CD4-positive, alpha-beta T cell treated with Interleukin-15 for 4 hours (primary cell): ENCODE data around the gene ZP1.
A peak's percentile ranks its signal among the peaks of the same experiment; 100 is the strongest.

ENCODE experiments used
- DNase-seq: peaks from one replicate; pipeline ENCODE4 v3.0.0-alpha.2; 2020; ENCODE audit warnings: low spot score

The ZP1 gene

DNA sequence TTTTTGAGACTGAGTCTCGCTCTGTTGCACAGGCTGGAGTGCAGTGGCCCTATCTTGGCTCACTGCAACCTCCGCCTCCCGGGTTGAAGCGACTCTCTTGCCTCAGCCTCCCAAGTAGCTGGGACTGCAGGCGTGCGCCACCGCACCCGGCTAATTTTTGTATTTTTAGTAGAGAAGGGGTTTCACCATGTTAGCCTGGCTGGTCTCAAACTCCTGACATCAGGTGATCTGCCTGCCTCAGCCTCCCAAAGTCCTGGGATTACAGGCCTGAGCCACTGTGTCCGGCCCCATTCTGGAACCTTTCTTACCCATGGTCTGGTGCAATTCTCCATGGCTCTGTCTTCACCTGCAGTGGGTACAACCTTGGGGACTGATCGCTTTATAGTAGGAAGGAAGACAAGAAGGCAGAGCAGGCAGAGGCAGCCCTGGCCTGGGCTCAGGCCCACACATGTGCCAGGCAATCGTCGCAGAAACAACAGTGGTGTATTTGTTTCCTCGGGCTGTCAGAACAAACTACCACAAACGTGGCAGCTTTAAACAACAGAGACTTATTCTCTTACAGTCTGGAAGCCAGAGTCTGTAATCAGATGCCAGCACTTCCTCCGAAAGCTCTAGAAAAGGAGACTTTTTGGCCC lies 7.6 kb upstream of the ZP1 start:
- DNase-seq, result no peak

DNA sequence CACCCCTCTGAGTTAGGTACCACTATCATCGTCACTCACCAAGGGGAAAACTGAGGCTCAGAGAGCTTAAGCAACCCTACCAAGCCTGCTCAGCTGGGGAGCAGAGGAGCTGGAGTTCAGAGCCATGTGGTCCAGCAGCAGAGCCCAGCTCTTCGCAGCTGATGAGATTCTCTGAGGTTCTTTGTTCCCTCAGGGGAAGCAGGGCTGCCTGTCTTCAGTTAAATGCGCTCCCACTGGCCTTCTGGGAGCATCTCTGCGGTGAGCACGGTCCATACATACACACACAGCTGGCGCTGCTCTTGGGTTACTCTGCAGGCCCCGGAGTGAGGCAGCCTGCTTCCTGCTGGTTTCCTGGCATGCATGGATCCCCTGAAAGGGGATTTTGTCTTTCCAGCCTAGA lies 6.4 kb upstream of the ZP1 start:
- no peak for DNase-seq

DNA sequence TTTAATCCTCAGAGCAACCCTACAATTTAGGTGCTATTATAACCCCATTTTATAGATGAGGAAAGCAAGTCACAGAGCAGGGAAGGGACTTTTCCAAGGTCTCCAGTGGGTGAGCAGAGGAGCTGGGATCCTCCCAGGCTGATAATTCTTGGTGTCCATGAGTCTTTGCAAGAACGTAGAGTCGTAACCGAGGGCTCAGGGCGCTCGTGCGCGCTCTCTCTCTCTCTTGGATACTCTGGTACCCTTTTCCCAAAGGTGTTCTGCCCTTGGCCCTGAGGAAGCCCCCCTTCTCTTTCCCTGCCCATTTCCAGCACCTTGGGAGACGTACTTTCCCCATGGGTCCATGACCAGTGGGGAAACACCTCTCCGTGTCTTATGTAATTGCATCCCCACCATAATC lies 5.2 kb upstream of the ZP1 start:
- DNase-seq, result no peak

DNA sequence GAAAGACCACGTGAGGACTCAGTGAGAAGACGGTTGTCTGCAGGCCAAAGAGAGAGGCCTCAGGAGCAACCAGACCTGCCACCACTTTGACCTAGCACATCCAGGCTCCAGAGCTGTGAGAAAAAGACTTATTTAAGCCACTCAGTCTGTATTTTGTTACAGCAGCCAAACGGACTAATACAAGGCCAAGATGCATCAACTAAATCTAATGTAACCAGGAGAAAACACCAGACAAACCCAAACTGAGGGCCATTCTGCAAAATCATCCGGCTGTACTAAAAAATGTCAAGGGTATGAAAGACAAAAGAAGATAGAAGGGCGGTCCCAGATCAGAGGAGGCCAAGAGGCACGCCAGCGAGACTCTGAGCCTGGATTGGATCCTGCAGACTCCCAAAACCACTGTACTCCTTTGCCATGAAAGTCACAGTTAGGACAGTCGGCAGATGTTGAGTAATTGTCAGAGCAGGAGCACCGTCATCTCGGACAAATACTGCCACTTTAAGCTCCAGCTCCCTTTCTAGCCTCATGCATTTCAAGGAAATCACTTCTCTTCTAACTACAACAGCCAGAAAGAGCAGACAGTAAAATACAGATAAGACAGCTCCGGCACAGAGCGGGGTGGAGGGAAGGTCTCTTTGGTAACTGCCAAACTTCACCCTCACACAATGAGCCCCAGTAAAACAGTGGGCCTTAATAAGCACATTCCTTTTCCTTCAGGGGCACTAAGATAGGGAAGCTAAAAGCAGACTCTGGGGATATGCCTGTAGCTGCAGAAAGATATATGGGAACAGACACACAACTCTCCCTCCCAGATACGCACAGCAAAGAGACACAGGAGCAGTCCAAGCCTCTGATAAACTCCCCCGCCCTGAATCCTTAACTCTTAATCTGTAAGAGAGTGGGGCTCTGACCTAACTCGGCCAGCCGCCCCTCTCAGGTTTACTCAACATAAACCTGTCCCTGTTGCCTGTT lies 3.5 kb upstream of the ZP1 start:
- DNase-seq, result no peak

DNA sequence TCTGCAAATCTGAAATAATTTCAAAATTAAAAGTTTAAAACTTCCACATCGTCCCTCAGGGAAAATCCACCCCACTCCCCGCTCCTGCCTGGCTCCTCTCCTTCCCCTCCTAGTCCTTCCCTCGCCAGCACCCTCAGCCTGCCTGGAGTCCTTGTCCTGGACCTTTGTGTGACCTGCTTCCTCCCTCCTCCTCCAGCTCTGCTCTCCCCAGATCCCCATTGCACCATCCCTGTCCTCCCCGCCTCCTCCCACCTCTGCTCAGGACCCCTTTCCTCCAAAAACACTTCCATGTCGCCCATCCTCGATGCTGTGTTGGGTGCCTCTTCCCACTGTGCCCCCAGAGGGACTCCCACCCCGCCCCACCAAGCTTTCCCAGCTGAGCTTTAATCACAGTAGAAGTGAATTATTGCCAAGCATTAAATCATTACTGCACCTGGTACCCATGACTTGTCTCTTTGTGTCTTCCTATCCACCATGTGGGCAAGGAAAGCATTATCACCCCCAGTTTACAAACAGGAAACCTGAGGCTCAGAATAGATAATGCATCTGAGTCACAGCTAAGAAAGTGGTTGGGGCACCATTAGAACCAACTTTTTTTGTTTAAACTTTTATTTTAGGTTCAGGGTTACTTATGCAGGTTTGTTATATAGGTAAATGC lies 2.4 kb upstream of the ZP1 start:
- no peak for DNase-seq

DNA sequence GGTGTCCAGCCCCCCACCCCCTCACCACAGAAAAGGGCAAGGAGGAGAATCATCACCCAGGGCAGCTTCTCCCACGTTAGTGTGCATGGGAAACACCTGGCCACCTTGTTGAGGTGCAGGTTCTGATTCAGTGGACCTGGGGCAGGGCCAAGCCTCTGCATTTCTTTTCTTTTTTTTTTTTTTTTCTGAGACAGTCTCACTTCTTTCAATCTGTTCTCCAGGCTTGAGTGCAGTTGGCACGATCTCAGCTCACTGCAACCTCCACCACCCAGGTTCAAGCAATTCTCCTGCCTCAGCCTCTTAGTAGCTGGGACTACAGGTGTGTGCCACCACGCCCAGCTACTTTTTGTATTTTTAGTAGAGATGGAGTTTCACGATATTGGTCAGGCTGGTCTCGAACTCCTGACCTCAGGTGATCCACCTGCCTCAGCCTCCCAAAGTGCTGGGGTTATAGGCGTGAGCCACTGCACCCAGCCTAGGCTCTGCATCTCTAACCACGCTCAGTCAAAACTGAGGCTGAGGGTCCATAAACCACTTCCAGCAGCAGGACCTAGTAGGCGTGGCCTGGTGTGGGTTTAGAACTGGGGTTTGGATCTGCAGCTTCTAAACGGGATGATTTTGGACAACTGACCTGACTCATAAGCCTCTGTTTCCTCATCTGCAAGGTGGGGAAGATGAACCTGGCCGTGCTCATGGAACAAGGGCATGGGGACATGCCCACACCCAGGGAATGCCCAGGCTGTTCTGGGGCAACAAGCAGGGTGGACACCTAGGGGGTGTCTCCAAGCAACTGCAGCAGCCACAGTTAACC lies 734 bp downstream of the ZP1 start:
- no peak for DNase-seq

DNA sequence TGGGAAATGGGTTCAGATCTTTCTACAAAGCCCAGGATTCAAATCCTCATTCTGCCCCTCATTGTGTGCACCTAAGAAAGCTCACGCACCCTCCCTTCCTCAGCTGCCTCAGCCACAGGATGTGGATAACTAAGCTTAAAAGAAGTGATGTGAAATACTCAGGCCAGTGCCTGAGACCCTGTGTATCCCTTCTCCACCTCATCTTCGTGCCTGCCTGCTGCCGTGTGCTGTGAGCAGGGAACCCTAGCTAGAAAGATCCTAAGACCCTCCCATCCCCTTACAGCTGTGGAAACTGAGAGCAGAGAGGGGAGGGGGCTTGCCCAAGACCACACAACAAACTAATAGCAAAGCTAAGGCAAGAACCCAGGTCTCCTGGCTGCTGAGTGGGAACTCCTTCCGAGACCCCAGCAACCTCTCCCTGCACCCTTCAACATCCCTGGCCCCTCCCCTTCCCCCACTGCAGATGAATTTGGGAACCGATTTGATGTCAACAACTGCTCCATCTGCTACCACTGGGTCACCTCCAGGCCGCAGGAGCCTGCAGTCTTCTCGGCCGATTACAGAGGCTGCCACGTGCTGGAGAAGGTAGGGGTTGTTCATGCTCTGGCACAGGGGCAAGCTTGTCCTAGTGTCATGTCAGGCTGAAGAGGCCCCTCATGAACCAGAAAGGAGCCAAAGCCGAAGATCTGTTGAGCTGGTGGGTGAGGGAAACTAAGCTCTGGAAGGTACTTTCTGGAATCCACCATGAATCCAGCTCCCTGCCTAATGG lies 1.5 kb downstream of the ZP1 start:
- DNase-seq, result no peak

DNA sequence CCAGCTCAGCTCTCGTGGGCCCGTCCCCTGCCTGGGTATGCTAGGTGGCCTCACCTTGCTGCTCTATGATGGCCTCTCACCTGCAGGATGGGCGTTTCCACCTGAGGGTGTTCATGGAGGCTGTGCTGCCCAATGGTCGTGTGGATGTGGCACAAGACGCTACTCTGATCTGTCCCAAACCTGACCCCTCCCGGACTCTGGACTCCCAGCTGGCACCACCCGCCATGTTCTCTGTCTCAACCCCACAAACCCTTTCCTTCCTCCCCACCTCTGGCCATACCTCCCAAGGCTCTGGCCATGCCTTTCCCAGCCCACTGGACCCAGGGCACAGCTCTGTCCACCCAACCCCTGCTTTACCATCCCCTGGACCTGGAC lies 2.1 kb downstream of the ZP1 start:
- DNase-seq, result no peak

DNA sequence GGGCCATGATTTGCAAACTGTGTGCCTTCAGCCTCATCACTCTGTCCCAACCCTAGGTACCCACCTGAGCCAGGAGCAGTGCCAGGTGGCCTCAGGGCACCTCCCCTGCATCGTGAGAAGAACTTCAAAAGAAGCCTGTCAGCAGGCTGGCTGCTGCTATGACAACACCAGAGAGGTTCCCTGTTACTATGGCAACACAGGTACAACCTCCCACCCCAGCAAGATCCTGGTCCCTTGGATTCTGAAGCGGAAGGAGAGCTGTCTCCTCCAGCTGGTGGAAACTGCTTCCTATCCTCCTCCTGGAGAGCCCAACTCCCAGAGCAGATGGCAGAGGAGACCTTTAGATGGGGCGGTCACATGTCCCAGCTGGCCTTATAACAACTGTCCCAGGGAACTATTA lies 2.9 kb downstream of the ZP1 start:
- peak; percentile 19 for DNase-seq

DNA sequence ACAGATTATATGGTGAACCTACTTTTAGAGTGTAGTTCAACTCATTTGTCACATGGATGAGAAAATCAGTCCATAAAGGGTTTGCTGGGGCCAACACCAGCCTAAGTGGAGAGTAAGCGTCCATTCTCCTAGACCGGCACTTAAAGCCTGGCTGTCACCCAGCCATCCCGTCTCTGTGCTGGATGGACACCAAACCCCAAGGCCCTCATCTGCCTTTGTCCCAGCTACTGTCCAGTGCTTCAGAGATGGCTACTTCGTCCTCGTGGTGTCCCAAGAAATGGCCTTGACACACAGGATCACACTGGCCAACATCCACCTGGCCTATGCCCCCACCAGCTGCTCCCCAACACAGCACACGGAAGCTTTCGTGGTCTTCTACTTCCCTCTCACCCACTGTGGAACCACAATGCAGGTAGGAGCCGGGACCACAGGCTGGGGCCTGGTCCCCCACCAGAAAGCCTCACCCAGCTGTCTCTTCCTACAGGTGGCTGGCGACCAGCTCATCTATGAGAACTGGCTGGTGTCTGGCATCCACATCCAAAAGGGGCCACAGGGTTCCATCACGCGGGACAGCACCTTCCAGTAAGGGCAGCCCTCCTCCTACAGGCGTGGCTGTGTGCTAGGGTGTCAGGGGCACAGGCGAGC lies 3.5 kb downstream of the ZP1 start:
- DNase-seq, result no peak

DNA sequence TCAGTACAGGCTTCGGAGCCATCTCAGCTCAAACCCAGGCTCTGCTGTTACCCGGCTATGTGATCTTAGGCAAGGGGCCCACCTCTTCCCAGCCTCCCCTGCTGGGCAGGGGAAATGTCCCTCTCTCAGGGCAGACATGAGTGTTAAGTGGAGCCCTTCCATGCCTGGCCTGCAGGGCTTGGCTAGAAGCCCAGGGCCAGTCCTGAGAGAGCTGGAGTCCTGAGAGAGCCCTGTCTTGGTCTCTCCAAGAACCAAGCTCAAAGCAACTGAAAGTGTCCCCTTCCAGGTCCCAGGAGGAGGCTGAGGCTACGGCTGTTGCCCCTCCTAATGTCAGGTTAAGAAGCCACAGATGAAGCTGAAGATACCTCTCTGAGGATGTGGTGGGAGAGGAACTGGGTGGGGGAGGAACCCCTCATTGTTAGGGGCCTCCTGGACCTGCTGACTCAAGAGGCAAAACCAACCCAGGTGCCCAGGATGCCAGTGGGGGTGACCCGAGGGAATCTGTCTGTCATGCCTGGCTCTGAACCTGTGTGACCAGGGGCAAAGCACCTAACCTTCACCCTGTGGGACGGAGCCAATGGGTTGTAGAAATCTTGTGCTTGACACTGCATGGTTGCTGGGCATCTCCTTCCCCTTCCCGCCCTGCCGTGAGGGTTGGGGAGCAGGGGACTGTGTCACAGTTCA lies 4.2 kb downstream of the ZP1 start:
- DNase-seq, result peak; percentile 16

DNA sequence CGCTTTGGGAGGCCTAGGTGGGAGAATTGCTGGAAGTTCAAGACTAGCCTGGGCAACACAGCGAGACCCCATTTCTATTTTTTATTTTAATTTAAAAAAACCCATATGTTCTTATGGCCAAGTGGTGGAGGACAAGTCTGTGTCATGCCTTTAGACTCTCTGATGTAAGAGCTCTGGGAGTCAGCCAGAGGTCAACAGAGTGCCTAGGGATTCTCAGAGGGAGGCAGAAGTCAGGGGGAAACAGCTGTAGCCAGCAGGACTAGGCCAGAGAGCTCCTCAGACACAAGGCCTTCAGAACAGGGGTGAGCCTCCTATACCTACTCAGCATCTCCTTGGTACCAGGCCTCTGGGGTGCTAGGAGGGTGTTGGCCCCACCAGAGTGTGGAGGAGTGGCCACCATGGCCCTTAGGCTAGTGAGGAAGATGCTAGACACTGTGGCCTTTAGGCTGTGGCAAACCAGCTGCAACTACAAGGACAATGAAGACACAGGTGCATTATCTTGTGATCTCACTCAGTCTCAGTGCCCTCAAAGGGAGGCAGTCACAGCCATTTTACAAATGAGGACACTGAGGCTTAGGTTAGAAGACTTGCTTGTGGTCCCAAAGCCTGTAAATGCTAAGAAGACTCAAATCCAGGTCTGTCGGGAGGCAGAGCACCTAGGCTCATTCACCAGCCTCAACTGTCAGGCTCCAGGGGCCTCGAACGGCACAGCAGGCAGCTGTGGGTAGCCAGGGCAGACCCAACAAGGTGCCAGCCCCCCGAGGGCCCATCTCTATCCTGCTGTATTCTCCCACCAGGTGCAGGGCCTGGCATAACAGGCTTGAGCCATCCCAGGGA lies 5.0 kb downstream of the ZP1 start:
- DNase-seq, result no peak

DNA sequence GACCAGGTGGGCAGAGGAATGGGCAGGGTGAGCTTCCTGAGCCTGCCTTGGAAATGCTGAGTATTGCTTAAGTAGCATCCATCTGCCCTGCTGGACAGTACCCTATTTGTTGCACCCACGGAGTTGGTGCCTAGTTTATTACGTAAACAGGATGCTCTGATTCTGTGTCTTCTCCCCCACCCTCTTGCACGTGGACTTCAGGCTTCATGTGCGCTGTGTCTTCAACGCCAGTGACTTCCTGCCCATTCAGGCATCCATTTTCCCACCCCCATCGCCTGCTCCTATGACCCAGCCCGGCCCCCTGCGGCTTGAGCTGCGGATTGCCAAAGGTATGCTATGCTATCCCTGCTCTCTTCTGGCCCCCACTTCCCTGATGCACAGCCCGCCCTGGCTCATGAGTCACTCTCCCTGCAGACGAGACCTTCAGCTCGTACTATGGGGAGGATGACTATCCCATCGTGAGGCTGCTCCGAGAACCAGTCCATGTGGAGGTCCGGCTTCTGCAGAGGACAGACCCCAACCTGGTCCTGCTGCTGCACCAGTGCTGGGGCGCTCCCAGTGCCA lies 5.7 kb downstream of the ZP1 start:
- DNase-seq, result no peak

DNA sequence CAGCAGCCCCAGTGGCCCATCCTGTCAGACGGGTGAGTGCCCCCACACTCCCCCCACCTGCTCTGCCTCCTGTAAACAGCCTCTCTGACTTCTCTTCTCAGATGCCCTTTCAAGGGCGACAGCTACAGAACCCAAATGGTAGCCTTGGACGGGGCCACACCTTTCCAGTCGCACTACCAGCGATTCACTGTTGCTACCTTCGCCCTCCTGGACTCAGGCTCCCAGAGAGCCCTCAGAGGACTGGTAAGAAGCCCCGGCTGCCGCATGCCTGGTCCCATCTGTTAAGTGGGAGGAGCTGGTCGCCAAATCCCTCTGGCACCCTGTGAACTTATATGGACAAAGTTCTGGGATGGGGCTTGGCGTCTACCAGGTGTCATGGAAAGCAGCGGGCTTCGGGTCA lies 6.2 kb downstream of the ZP1 start:
- DNase-seq, result no peak

DNA sequence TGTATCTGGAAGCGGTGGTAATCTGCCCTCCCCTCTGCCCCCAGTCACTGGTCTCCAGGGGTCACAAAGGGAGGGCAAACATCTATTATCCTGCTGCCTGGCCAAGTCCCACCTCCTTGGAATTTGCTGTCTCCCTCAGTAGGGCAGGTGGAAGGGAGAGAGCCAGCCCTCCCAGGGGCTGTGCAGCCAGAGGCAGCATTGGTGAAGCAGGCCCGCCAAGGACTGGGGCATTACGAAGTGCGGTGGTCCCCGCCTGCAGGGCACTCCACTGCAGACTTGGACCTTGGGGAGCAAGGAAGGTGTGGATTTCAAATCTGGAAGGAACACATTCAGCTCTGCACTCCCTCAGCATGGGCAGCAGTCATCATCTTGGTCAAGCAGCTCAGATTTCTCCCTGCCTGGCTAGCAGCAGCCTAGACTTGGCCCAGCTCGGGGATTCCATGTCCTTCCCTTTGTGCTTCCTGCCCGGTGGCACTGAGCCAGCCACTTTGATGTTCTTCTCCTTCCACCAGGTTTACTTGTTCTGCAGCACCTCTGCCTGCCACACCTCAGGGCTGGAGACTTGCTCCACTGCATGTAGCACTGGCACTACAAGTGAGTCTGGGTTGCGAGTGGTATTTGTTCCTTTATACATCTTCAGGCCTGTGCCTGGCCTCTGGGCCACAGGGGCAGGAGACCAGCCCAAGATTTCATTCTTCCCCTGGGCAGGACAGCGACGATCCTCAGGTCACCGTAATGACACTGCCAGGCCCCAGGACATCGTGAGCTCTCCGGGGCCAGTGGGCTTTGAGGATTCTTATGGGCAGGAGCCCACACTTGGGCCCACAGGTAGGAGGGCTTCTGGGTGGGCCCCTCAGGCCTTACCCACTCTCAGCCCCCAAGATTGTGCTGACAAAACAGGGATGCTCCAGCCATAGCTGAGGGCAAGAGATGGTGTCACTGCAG lies 7.4 kb downstream of the ZP1 start:
- DNase-seq, result no peak

DNA sequence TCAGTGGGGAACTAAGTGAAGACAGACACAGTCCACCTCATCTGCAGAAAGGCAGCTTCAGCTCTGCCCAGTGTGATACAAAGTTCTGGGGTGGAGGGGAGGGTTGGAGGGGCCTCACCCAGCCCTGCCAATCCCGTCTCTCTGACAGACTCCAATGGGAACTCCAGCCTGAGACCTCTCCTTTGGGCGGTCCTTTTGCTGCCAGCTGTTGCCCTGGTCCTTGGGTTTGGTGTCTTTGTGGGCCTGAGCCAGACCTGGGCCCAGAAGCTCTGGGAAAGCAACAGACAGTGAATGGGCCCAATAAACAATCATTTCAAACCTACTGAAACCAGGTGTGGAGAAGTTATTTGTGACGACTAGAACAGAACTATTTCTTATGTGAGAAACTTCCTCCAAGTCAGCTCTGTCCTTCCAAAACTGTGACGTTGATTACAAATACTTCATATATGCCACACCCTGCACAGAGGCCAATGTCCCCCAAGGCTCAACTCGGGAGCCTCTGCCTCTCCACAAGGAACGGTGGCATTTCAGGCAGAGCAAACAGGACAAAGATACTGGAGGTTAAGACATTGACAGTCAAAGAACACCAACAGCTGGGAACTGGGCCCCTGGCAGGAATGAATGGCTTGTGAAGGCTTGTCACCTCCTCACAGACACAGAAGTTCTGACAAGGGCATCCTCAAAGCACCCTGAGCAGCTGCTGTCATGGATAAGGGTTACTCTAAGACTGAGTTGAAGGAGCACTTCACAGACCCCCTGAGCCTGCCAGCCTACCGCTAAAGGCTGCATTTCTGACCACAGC lies 8.2 kb downstream of the ZP1 start:
- DNase-seq, result no peak

DNA sequence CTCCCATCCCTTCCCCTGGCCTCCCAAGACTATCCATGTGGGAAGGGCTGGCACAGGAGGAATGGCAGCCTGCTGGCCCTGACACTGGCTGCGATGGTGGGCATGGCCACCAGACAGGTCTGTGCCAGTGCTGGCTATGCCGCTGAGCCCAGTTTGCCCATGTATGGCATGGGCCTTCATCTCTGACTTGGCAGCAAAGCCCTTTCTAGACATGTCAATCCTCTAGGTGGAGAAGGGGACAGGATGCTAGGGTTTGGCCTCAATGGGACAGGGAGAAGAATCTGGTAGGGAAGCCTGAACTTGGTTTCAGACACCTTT lies 8.8 kb downstream of the ZP1 start:
- DNase-seq, result no peak
